Activated CD4-positive, CD25-positive, alpha-beta regulatory T cell treated with anti-CD3 and anti-CD28 coated beads, Interleukin-2, amount 50 U/mL, for 72 hours (primary cell): ENCODE measurements around the gene CRTC3.
A peak's percentile ranks its signal among the peaks of the same experiment; 100 is the strongest.
"Not testable (repeated sequence)": the region's sequence is repeated elsewhere in the genome, so short reads cannot be mapped to it uniquely, and the experiment has no call there.

Experiments
- DNase-seq: peaks from one replicate; pipeline ENCODE4 v3.0.0; 2021

The CRTC3 gene

GRCh38 chr15:90657520-90658172 is 127.9 kb downstream of the CRTC3 start:
- peak; percentile 50 for DNase-seq

- no peak for DNase-seq
Observed at GRCh38 chr15:90659481-90659880, 129.8 kb downstream of the CRTC3 start.

GRCh38 chr15:90660195-90660998 is 130.7 kb downstream of the CRTC3 start:
- peak; percentile 67 for DNase-seq

- not testable (repeated sequence) for DNase-seq
Observed at GRCh38 chr15:90660999-90661330, 131.2 kb downstream of the CRTC3 start.

- not testable (repeated sequence) for DNase-seq
Observed at GRCh38 chr15:90664081-90664461, 134.3 kb downstream of the CRTC3 start.

- no peak for DNase-seq
Observed at GRCh38 chr15:90664650-90665287, 135.0 kb downstream of the CRTC3 start.

- DNase-seq, result peak; percentile 59
Observed at GRCh38 chr15:90665288-90666134, 135.8 kb downstream of the CRTC3 start.

- DNase-seq, result no peak
Observed at GRCh38 chr15:90666135-90666909, 136.6 kb downstream of the CRTC3 start.

GRCh38 chr15:90667073-90667754 is 137.5 kb downstream of the CRTC3 start:
- no peak for DNase-seq

- not testable (repeated sequence) for DNase-seq
Observed at GRCh38 chr15:90667755-90668345, 138.1 kb downstream of the CRTC3 start.

GRCh38 chr15:90670631-90671030 is 140.9 kb downstream of the CRTC3 start:
- DNase-seq, result not testable (repeated sequence)

- no peak for DNase-seq
Observed at GRCh38 chr15:90671216-90671615, 141.5 kb downstream of the CRTC3 start.

- not testable (repeated sequence) for DNase-seq
Observed at GRCh38 chr15:90673357-90673756, 143.6 kb downstream of the CRTC3 start.

- DNase-seq, result no peak
Observed at GRCh38 chr15:90674476-90674875, 144.8 kb downstream of the CRTC3 start.

GRCh38 chr15:90675464-90675863 is 145.7 kb downstream of the CRTC3 start:
- no peak for DNase-seq

- no peak for DNase-seq
Observed at GRCh38 chr15:90677807-90678790, 148.4 kb downstream of the CRTC3 start.

GRCh38 chr15:90679959-90680358 is 150.2 kb downstream of the CRTC3 start:
- no peak for DNase-seq

- no peak for DNase-seq
Observed at GRCh38 chr15:90680371-90680935, 150.7 kb downstream of the CRTC3 start.

GRCh38 chr15:90681056-90681455 is 151.3 kb downstream of the CRTC3 start:
- no peak for DNase-seq

- no peak for DNase-seq
Observed at GRCh38 chr15:90681480-90681879, 151.8 kb downstream of the CRTC3 start.
